ENCODE results near the gene HS2ST1.

GRCh38 chr1:87052400-87052799, 138.0 kb downstream of the HS2ST1 start:
- TF ChIP-seq POLR2A (IDR thresholded peaks at IDR 0.05) (no peak), CTCF (IDR thresholded peaks at IDR 0.05) (no peak)
